COLO668 (cell line): ENCODE data around the gene LRRC27.

ENCODE experiments used
- DNase-seq: peaks from one replicate; lab custom pipeline; 2025; ENCODE audit not compliant: unreplicated experiment; lab: John Stamatoyannopoulos, UW

The LRRC27 gene

DNA sequence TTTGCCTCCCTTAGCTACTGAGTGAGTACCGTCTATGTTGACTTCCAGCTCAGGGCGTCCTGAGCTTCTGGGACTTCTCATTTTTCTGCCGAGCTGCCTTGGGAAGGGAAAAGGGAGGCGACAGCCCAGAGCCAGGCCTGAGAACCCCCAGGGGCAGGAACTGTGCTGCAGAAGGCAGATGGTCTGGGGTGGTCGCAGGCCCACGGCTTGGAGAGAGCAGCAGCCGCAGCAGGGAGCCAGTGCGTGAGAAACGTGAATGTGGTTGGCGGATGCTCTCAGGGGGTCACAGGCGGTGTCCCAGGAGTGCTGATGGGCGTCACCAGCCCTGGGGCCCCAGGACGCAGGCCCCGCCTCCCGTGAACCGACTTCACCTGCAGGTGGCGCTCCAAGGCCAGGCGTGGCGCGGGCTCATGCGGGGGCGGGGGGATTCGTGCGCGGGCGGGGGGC lies 55.8 kb downstream of the LRRC27 start:
- DNase-seq: peak; percentile 53

DNA sequence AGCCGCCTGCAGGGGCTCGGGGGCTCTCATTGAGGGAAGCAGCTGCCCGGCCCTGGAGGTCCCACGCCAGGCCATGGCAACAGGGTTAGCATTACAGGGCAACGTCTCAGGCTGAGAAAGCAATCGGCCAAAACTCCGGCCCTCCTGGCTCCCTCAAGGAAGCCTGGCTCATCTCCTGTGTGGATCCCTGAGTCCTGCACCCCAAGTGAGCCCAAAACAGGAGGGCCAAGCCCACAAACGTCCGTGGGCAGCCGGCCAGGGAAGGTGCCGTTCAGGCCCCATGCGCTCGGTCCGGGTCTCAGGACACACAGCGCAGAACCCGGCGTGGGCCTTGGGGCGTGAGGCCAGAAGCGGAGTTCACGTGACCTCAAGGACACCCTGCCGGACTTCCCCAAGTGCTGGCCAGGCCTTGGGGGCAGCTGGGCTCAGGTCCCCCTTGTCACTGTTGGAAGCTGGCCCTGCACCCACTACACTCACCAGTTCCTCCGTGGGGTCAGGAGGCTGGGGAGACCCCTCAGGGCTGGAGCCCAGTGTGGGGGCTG lies 57.0 kb downstream of the LRRC27 start:
- DNase-seq: peak; percentile 9

DNA sequence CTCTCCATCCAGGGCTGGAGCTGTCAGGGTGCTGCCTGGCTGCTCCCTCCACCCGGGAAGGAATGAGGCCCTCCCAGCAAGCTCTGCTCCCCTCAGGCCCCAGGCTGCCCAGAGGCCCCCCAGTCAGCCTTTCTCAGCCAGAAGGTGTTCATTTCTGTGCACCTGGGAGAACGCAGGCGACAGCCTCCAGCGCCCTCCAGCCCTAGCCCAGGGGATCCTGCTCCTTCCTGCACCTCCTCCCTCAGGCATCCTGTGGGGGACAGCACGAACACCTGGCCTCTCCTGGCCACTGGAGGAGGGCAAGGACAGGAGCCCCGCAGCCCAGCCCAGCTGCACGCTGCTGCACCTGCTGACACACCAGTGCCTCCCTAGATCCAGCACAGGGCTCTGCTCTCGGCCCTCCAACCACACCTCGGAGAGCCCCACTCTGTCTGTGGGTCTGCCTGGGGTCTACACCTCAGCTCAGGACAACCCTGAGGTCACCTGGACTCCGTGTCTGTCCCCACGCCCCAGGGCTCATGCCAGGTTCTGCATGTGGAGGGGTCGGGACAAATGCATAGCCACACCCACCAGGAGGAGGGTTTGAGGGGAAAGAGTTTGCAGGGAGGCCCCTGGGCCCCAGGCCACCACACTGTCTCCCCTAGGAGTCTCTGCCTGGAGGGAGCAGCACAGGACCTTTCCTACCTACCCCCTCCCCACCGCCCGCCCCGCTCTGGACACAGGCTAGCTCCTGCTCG lies 57.6 kb downstream of the LRRC27 start:
- DNase-seq: peak; percentile 80

DNA sequence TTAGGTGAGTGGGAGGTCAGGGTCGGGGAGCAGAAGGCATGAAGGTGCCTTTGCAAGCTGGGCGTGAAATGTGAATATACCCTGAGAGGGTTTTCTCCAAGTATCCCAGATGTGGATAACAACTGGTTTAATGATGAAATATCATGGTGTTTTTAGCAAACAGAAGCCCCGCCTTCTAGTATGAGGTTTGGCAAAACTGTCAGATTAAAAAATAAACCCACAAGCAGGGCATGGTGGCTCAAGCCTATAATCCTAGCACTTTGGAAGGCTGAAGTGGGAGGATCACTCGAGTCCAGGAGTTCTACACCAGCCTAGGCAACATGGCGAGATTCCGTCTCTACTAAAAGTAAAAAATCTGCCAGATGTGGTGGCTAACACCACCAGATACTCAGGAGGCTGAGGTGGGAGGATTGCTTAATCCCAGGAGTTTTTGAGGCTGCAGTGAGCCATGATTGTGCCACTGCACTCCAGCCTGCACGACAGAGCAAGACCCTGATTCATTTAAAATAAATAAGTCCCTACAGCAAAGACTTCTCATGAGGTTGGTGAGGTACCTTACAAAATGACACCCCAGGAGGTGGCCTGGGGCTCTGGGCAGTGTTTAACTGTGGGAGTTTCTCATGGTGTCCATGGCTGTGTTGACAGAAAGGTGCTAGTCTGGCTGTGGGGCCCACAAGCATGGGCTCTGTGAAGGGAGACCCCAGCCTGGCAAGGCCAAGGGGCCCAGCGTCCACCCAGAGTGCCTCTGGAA lies 58.4 kb downstream of the LRRC27 start:
- no peak for DNase-seq

DNA sequence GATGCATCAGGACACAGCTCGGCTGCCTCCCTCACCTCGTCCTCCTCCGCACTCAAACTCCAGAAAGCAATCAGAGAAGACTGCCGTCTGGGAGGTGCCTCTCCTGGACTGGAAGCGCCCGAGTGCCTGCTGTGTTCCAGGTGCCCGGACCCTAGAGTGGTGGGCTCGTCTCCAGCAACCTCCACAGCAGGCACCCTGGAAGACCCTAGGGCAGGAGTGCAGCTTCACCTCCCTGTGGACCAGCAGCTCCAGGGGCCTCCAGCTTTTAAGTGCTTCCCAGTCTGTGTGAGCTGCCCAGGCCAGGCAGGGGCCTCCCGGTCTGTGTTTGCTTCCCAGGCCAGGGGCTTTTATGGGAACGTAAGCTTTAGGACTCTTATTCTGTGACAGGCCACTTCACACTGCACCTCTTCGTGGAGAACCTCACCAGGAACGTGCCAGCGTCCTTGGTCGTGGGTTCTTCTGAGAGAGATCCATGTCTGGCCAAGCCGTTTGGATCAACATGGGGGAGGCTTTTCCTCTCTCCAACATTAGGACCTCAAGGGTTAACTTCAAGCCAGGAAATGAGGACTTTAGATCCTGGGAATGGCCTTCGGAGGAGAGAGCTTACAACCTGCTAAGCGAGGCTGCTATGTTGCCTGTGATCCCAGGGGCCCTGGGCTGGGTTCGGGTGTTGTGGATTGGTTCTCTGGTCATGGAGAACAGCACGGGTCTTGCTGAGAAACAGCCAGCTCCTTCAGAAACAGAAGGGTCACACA lies 59.1 kb downstream of the LRRC27 start:
- DNase-seq: no peak

DNA sequence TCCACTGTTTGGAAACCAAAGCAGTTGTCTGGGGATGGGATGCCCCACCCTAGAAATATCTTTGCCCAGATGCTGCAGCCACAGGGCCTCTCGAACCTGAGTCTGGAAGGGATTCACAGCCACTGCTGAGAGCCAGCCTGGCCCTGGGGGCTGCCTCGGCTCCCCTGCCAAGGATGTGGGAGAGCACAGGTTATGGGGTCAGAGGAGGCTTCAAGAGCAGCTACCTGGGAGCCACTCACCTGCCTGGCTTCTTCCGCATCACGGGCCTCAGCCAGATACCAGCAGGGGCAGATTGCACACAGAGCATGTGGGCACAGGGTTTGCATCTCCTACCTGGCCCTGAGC lies 59.7 kb downstream of the LRRC27 start:
- DNase-seq: no peak

DNA sequence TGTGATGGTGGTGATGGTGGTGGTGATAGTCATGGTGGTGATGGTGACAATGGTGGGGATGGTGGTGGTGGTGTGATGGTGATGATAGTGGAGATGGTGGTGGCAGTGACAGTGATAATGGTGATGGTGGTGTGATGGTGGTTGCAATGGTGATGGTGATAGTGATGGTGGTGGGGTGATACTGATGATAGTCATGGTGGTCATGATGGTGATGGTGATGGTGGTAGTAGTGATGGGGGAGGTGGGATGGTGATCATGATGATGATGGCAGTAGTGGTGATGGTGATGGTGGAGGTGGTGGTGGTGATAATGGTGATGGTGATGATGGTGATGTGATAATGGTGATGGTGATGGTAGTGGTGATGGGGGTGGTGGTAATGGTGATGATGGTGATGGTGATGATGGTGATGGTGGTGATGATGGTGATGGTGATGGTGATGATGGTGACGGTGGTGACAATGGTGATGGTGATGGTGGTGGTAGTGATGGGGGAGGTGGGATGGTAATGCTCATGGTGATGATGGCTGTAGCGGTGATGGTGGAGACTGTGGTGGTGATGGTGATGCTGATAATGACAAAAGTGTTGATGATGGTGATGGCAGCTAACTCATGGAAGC lies 60.3 kb downstream of the LRRC27 start:
- no peak for DNase-seq

DNA sequence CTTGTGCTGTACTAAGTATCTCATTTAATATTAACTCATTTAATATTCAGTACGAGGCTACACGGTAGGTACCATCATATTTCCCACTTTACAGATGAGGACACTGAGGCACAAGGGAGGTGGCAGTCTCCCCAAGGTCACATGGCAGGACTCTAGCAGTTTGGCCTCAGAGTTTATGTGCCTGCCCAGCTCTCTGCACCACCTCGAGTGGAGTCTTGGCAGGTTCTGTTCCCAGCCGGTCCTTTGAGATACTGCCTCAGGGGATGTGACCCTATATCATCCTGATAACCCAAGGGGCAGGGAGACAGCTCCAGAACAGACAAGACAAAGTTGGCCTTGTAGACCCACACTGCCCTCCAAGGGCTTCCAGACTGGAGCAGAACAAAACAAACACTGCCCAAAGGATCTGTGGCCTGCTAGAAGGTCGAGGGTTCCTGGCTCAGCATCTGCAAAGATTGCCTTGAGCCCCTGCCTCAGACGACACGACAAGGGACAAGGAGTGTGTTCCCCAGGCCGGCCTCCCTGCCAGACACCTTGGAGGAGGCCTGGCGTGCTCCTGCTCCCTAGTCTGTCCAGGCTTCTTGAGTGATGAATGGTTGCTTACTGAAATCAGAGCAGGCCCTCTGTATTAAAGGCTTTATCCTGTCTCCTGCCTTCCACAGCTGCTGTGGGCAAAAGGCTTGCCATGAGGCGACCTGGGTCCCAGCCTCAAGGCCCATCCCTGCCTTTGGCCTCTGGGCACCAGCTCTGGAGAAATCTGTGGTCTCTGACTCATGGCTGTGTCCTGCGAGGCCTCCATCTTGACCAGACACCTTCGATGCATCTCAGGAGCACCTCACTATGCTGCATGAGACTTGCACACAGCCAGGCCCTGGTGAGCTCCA lies 61.1 kb downstream of the LRRC27 start:
- no peak for DNase-seq

DNA sequence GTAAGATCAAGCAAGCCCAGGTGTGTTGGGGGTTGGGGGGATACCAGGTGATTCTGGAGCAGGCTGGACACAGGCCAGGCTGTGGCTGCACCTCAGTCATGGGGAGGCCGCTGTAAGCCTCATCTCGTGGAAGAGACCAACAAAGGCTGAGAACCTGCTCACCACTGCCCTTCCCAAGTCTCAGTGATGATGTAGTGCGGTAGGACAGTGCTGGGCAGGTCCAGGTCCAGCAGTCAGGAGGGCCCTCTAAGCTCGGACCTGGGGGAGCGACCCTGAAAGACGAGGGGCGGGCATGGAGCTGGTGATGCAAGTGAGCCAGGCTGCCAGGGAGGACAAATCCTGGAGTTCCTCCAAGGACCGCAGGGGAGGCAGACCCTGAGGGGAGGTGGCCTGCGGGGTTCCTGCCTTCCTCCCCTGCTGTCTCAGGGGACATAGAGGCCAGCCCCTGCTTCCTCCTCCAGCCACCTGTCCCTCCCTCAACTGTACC lies 61.7 kb downstream of the LRRC27 start:
- no peak for DNase-seq

DNA sequence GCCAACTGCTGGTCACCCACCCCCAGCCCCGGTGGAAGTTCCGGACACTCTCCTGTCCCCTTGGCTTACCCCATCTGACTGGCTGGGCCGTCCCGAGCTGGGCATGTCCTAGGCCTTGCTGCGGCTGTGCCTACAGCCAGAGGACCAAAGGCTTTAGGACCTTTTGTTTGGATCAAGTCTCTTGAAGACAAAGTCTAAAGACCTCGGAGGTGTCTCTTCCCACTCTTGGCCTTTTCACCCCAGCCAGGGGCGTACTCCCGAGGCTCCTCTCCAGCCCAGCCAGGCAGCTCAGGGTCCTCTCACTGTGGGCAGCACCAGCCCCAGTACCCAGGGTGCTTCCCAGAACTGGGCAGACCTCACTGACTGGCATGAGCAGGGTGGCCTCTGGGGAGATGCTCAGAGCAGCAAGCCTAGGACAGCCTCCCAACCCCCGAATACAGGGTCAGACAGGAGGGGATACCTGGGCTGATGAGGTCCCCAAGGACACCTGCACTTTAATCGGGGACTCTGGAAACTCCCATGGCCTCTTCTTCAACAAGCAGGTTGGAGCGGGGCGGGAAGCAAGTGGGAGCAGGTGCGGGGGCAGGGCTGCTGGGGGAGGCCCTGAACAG lies 62.3 kb downstream of the LRRC27 start:
- peak; percentile 14 for DNase-seq

DNA sequence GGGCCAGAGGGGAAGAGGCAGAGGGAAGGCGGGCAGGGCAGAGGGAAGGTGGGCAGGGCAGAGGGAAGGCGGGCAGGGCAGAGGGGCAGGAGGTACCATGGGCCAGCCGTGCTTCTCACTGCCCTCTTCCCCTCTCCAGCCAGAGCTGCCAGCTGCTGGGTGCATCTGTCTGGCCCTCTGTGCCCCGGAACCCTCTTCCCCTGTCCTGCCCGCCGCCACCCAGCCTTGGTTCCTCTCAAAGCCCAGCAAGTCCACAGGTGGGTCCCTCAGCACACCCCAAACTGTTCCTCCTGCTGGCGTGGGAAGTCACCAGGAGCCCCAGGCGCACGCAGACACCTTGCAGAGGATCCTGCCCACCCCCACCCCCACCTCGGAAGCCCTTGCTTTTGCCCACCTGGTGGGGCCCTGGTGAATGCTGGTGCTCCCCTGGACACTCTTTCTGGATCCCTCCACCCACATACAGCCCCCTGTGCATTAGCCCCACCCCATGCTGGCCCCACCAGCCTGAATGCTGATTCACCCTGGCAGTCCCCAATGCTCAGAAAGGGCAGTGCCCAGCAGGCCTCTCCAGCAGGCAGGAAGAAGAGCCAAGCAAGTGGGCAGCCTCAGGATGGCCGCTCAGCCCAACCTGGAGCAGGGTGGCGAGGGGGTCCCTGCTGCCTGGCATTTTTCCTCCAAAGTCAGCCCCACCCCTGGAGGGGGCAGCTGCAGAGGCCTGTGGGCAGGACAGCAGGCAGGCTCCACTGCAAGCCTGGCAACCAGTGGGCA lies 63.1 kb downstream of the LRRC27 start:
- DNase-seq: no peak

DNA sequence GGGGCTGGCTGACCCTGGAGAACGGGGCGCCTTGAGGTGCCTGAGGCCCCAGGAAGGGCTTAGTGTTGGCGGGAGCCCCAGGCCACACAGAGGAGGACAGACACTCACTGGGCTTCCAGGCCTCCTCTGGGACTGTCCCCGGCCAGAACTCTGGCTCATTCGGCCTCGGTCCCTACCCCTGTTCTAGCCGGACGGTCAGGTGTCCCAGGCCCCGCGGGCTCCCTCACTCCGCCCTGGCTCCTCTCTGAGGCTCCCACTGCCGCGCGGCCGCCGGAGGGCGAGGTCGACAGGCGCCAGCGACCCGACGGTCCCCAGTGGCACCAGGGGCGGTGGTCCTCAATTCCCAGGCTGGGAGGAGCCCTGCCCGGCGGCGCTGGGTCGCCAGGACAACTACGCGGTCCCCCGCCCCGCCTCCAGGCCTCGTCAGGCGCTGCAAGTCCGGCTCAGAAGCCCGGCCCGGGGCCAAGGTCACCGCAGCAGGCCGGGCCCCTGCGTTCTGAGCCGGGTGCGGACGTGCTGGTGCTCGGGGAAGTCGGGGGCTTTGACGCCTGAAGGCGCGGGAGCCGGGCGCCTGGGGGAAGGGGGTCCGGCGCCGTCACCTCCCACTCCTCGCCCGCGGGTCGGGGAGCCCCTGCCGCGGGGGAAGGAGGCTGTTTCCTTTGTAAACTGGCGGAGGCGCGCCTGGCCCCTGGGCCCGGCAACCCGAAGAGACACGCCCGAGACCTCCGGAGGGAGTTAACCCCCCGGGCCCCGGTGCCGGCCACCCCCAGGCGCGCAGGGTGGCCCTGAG lies 63.9 kb downstream of the LRRC27 start:
- DNase-seq: no peak

DNA sequence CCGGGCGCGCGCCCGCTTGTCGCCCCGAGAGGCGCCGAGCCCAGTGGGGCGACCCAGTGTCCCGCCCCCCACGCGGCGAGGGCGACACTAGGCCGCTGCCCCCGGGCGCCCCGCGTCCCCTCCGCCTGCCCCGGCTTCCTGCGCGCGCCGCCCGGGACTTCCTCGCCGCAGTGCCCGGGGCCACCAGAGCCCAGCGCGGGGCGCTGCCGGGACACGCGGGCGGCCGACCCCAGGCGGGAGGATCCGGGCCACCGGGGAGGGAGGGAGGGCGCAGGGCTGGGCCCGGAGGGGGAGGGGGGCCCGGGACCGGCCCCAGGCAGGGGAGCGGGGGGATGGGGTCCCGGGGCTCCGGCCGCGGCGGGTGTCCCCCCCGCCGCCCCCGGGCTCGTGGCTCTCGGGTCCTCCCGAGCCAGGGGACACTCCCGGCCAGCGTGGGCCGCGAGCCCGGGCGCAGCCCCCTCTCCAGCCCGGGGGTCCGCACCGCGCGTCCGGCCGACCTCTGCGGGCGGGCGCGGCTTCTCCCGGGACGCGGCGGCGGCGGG lies 64.6 kb downstream of the LRRC27 start:
- DNase-seq: peak; percentile 80

DNA sequence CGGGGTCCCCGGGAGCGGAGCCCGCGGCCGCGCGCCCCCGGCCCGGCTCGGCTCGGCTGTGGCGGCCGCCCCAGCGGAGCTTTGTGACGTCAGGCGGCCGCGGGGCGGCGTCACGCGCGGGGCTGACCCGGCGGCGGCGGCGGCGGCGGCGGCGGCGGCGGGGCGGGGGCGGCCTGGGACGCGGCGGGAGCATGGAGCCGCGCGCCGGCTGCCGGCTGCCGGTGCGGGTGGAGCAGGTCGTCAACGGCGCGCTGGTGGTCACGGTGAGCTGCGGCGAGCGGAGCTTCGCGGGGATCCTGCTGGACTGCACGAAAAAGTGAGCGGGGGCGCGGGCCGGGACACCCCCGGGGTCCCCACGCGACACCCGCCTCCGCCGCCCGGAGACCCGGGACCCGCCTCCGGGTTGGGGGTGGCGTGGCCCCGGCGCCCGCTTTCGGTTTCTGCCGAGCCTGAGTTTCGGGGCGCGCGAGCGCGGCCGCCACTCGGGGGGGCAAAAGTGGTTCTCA lies 65.1 kb downstream of the LRRC27 start, which contains the start of gene PWWP2B:
Gene PWWP2B (plus strand): TSS at position 165 of the 506 bp plus-strand sequence. CDS start 27 bp downstream, at position 192.
- peak; percentile 52 for DNase-seq

DNA sequence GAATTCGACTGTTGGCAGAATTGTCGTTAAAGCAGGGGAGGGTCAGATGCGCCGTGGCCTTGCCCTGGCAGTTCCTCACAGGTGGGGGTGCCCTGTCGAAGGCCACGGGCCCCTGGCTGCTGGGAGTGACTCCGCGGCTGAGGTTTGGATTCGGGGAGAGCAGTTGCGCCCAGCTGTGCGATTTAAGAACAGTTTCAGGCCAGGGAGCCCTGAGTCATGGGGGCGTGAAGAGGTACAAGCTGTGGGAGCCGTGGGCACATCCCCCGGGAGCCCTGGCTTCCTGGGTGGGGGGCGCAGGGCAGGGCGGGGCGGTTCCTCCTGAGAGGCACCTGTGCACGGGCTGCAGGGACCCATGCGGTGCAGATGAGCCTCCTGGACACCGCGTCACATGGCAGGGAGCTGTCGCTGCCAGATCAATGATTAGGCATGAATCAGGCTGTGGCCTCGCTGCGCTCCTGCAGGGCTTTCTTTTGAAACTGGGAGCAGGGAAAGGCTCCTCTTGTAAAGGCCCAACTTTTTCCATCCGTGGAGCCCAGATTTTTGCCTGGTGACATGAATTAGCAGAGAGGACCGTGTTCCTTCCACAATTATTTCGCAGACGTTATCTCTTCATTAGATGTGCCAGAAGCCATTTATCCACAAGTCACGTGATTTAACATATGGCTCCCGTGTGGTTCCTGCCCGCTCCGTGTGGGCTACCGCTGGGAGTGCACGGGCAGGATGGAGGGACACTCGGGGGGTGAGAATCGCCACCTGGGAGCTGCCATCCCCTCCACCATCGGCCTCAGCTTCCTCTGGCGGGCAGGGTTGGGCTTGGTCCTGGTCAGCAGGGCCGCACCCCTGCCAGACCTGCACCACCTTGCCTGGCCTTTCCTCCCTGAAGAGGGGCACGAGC lies 65.9 kb downstream of the LRRC27 start:
- peak; percentile 55 for DNase-seq

DNA sequence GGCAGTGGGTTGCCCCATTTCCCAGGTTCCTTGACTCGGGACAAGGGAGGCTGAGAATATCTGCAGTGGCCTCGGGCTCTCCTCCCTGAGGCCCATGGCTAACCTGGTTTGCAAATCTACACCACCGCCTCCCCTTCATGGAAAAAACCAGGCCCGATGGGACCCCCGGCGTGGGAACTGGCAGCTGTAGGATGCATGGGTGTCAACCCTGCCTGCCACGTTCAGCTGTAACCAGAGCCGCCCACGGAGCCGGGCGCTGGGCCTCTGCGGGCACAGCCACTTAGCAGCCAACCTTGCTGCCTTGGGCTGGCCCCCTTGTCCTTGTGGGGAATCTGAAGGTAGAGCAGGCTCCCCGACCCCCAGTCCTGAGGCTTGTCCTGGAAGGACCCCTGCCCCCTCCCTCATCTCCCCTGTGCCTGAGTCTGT lies 66.6 kb downstream of the LRRC27 start:
- DNase-seq: peak; percentile 47
